ENCODE measurements around the gene N4BP2.

- no peak for TF ChIP-seq EZH2 (IDR thresholded peaks at IDR 0.05; ENCODE audit: borderline replicate concordance, low read length)
- TF ChIP-seq CTCF (IDR thresholded peaks at IDR 0.05; ENCODE audit: low read length), result no peak
Observed at GRCh38 chr4:40186665-40187014, 130.0 kb downstream of the N4BP2 start.

Measured in OCI-LY1 (cell line).